GM19043 (cell line): ENCODE measurements around the gene MSH5.
"Not testable (repeated sequence)": the region's sequence is repeated elsewhere in the genome, so short reads cannot be mapped to it uniquely, and the experiment has no call there.

Source experiments
- ATAC-seq: cut with Tn5 transposase; IDR thresholded peaks from one replicate; pipeline ENCODE4 v1.9.1; 2021; ENCODE audit warnings: low read depth; ENCODE audit not compliant: unreplicated experiment

The MSH5 gene

GRCh38 chr6:31776485-31776988 is 36.7 kb downstream of the MSH5 start:
- ATAC-seq, result no peak

- peak; percentile 75 for ATAC-seq
Observed at GRCh38 chr6:31776989-31777666, 37.3 kb downstream of the MSH5 start, which contains the start of gene VWA7. VWA7 (minus strand) TSS chr6:31777328; CDS start chr6:31776779, 549 bp downstream.

- no peak for ATAC-seq
Observed at GRCh38 chr6:31777667-31778050, 37.9 kb downstream of the MSH5 start.

- ATAC-seq, result no peak
Observed at GRCh38 chr6:31778193-31778592, 38.4 kb downstream of the MSH5 start.

GRCh38 chr6:31778999-31779885 is 39.4 kb downstream of the MSH5 start:
- no peak for ATAC-seq

GRCh38 chr6:31779908-31780307 is 40.1 kb downstream of the MSH5 start:
- no peak for ATAC-seq

GRCh38 chr6:31780507-31781243 is 40.9 kb downstream of the MSH5 start:
- no peak for ATAC-seq

GRCh38 chr6:31781244-31782125 is 41.7 kb downstream of the MSH5 start:
- ATAC-seq, result no peak

- ATAC-seq, result no peak
Observed at GRCh38 chr6:31782126-31782855, 42.5 kb downstream of the MSH5 start.

- ATAC-seq, result no peak
Observed at GRCh38 chr6:31784098-31784925, 44.5 kb downstream of the MSH5 start.

- no peak for ATAC-seq
Observed at GRCh38 chr6:31785475-31785874, 45.7 kb downstream of the MSH5 start.

- no peak for ATAC-seq
Observed at GRCh38 chr6:31791324-31792089, 51.7 kb downstream of the MSH5 start.

GRCh38 chr6:31792090-31792374 is 52.2 kb downstream of the MSH5 start:
- ATAC-seq, result no peak

- no peak for ATAC-seq
Observed at GRCh38 chr6:31792761-31793171, 53.0 kb downstream of the MSH5 start.

- not testable (repeated sequence) for ATAC-seq
Observed at GRCh38 chr6:31793927-31794245, 54.1 kb downstream of the MSH5 start.

- ATAC-seq, result no peak
Observed at GRCh38 chr6:31794294-31794865, 54.6 kb downstream of the MSH5 start.

- ATAC-seq, result no peak
Observed at GRCh38 chr6:31794866-31795615, 55.2 kb downstream of the MSH5 start.
